NCI-H460 (cell line): Measurements from ENCODE around the gene MYZAP. TPM values are rescaled to one million over a fixed set of nuclear protein-coding genes. Genes with fewer than 3 reads are reported as not detected.

Source experiments
- DNase-seq: peaks from one replicate; pipeline ENCODE4 v3.0.0-alpha.2; 2016; ENCODE audit warnings: low read depth; ENCODE audit errors: extremely low read depth
- total RNA-seq: library from RNA; depleted of rRNA; stranded (reverse); fragments of >200 nt; shearing (Covaris generic); gene quantifications from 2 replicates; pipeline ENCODE4 v1.2.3, GENCODE V29; 2014

MYZAP gene
- total RNA-seq, 1 experiment from 2014 or later: not detected

- DNase-seq: no peak
Measured at GRCh38 chr15:57591237-57591821, 375 bp upstream of the MYZAP start.

- DNase-seq: no peak
Measured at GRCh38 chr15:57592426-57592825, 722 bp downstream of the MYZAP start.

GRCh38 chr15:57592836-57593420 lies 1.2 kb downstream of the MYZAP start:
- DNase-seq: no peak

GRCh38 chr15:57594479-57594878 lies 2.8 kb downstream of the MYZAP start:
- no peak for DNase-seq

GRCh38 chr15:57595011-57595866 lies 3.5 kb downstream of the MYZAP start:
- no peak for DNase-seq

- DNase-seq: no peak
Measured at GRCh38 chr15:57596301-57596855, 4.7 kb downstream of the MYZAP start.

GRCh38 chr15:57596978-57597377 lies 5.3 kb downstream of the MYZAP start:
- DNase-seq: no peak

GRCh38 chr15:57597431-57597830 lies 5.7 kb downstream of the MYZAP start:
- DNase-seq: no peak

GRCh38 chr15:57598346-57598745 lies 6.6 kb downstream of the MYZAP start:
- no peak for DNase-seq

GRCh38 chr15:57599296-57599810 lies 7.6 kb downstream of the MYZAP start:
- no peak for DNase-seq

GRCh38 chr15:57600197-57600596 lies 8.5 kb downstream of the MYZAP start:
- no peak for DNase-seq

- no peak for DNase-seq
Measured at GRCh38 chr15:57604507-57604906, 12.8 kb downstream of the MYZAP start.

GRCh38 chr15:57605491-57605890 lies 13.8 kb downstream of the MYZAP start:
- no peak for DNase-seq

GRCh38 chr15:57606048-57606447 lies 14.3 kb downstream of the MYZAP start:
- no peak for DNase-seq

GRCh38 chr15:57606816-57607215 lies 15.1 kb downstream of the MYZAP start:
- DNase-seq: no peak

GRCh38 chr15:57607570-57608000 lies 15.9 kb downstream of the MYZAP start:
- no peak for DNase-seq

GRCh38 chr15:57609805-57610529 lies 18.3 kb downstream of the MYZAP start:
- no peak for DNase-seq

- no peak for DNase-seq
Measured at GRCh38 chr15:57611123-57611522, 19.4 kb downstream of the MYZAP start.

- no peak for DNase-seq
Measured at GRCh38 chr15:57611938-57612337, 20.2 kb downstream of the MYZAP start.

- no peak for DNase-seq
Measured at GRCh38 chr15:57614241-57614640, 22.5 kb downstream of the MYZAP start.
